CD4-positive, alpha-beta T cell treated with Interleukin-4 for 4 hours (primary cell): Measurements from ENCODE around the gene PCLAF.

Experiments used
- DNase-seq: peaks from one replicate; pipeline ENCODE4 v3.0.0-alpha.2; 2020

PCLAF gene

GRCh38 chr15:64314456-64314855 is 66.8 kb downstream of the PCLAF start:
- no peak for DNase-seq
